Kidney (tissue), 14 donors: ENCODE measurements around the gene BMX. TPM values are rescaled to one million over a fixed set of nuclear protein-coding genes. Genes with fewer than 3 reads are reported as not detected.

Experiments used
- DNase-seq, 5 donors: peaks; one replicate each; pipeline ENCODE4 v3.0.0-alpha.2; 2013 to 2020
- FAIRE-seq: peaks from 2 replicates; lab custom pipeline; 2012; peaks lifted over from hg19 to GRCh38; lab: Jason Lieb, UNC
- H3K27ac ChIP-seq, 2 donors: one replicate each; pipeline ENCODE4 v1.7.0; 2013; ENCODE audit warnings: low read depth in 2 of 2, low read length in 2 of 2, inconsistent platforms in 1 of 2
- H3K27me3 ChIP-seq: one replicate; pipeline ENCODE4 v1.7.1; 2013; ENCODE audit warnings: low read length, inconsistent platforms; ENCODE audit not compliant: control insufficient read depth, insufficient read depth
- H3K36me3 ChIP-seq, 3 donors: one replicate each; pipeline versions ENCODE4 v1.7.0 to v1.7.1; 2013; ENCODE audit warnings: low read length in 3 of 3, control low read depth in 1 of 3, inconsistent platforms in 1 of 3; ENCODE audit not compliant: insufficient read depth in 3 of 3, control insufficient read depth in 2 of 3
- H3K4me1 ChIP-seq, 3 donors: one replicate each; pipeline versions ENCODE4 v1.7.0 to v1.7.1; 2013; ENCODE audit warnings: low read length in 3 of 3, inconsistent platforms in 1 of 3, low read depth in 1 of 3; ENCODE audit not compliant: control insufficient read depth in 2 of 3, insufficient read depth in 2 of 3
- H3K4me3 ChIP-seq, 3 donors: one replicate each; pipeline versions ENCODE4 v1.7.0 to v1.8.1; 2013; ENCODE audit warnings: low read length in 3 of 3, control low read depth in 1 of 3, inconsistent platforms in 1 of 3
- H3K9ac ChIP-seq, 3 donors: one replicate each; pipeline versions ENCODE4 v1.7.0 to v1.7.1; 2013; ENCODE audit warnings: low read length in 3 of 3, control low read depth in 1 of 3, inconsistent platforms in 1 of 3
- H3K9me3 ChIP-seq, 3 donors: one replicate each; pipeline versions ENCODE4 v1.7.0 to v1.7.1; 2013; ENCODE audit warnings: low read length in 3 of 3, control low read depth in 1 of 3, inconsistent platforms in 1 of 3; ENCODE audit not compliant: control insufficient read depth in 2 of 3, insufficient read depth in 1 of 3
- intact Hi-C: fragments of 100-400 bp; cut with DNase I; formaldehyde crosslinking; loops from one replicate; pipeline ENCODE4 v1.11.1; 2022
- polyA plus RNA-seq: library from polyadenylated mRNA; stranded (reverse); fragments of 350-450 nt; fragmentation: Illumina TruSeq; extraction: RNeasy Lipid Tissue Mini Kit (QIAGEN cat#74804); gene quantifications from one replicate; pipeline ENCODE4 v1.2.3, GENCODE V29; 2014; ENCODE audit warnings: low read depth, low replicate concordance; ENCODE audit not compliant: insufficient read depth
- total RNA-seq: library from RNA; stranded (reverse); fragmentation: NEBNext Ultra II Directional; extraction: Animal tissue kit (Norgen Biotek cat#: 25700); gene quantifications from one replicate; pipeline ENCODE4 v1.2.1, GENCODE V29; 2021
- TF ChIP-seq, protein P1 (sequence below): IDR thresholded peaks from 3 replicates; pipeline ENCODE4 v1.5.1; 2012; ENCODE audit warnings: mild to moderate bottlenecking, moderate library complexity, borderline replicate concordance; ENCODE audit not compliant: insufficient read depth; ENCODE audit errors: extremely low read depth
- donor health status: control.
- donor health status: control.
- donor health status: control.
- donor health status: control.
- donor health status: control.
- donor health status: DM: yes; HTN: yes; CAD: no.
- donor health status: Normal renal cell carcinoma (clear cell type).

The BMX gene
- total and polyA plus RNA-seq, 2 donors from 2014 or later = 1.4 TPM; not detected in 1

DNA sequence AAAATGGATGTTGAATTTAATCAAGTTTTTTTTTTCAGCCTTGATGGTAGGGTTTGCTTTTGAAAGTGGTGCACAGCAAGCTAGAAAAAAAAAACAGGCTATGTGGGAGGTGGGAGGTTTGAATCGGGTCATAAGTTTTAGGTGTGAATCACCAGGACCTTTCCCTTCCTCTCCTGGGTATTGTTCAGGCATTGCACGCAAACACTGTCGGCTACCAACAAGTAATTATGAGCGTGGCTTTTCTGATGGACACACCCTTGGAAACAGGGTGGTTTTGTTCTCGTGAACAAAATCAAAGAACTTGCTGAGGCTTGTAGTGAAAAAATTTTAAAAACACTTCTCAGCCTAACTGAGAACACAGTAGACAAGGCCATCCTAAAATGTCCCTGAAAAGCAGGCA lies 25.6 kb upstream of the BMX start:
- H3K36me3 ChIP-seq = no peaks in the 10 kb centered on the region
- no peak for DNase-seq
- intact Hi-C loops = no loop called here
- no peaks in the 10 kb centered on the region for H3K4me1 ChIP-seq
- TF ChIP-seq, protein P1, sequence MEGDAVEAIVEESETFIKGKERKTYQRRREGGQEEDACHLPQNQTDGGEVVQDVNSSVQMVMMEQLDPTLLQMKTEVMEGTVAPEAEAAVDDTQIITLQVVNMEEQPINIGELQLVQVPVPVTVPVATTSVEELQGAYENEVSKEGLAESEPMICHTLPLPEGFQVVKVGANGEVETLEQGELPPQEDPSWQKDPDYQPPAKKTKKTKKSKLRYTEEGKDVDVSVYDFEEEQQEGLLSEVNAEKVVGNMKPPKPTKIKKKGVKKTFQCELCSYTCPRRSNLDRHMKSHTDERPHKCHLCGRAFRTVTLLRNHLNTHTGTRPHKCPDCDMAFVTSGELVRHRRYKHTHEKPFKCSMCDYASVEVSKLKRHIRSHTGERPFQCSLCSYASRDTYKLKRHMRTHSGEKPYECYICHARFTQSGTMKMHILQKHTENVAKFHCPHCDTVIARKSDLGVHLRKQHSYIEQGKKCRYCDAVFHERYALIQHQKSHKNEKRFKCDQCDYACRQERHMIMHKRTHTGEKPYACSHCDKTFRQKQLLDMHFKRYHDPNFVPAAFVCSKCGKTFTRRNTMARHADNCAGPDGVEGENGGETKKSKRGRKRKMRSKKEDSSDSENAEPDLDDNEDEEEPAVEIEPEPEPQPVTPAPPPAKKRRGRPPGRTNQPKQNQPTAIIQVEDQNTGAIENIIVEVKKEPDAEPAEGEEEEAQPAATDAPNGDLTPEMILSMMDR = no peak
- H3K27ac ChIP-seq = no peak overlapping the region
- no peak overlapping the region for H3K9ac ChIP-seq
- H3K4me3 ChIP-seq = no peak overlapping the region
- peaks cover 6% of the 10 kb centered on the region for H3K27me3 ChIP-seq
- FAIRE-seq = no peak
- H3K9me3 ChIP-seq = no peaks in the 10 kb centered on the region

DNA sequence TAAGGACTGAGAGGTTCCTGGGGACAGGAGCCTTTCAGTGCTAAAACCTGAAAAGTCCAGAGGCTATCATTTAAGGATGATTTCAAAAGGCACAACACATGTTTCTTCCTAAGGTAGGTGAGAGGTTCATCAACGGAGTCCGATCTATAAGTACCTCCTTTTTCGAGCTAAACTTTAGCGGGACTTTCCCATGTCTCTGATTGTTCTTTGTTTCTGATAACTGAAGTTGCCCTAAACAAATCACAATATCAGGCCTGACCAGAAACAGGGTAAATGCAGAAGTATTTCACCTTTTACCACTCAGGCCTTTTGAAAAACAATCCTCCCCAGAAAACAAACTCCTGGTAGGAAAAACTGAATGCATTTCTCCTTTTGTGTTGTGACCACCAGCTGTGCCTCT lies 25.1 kb upstream of the BMX start:
- DNase-seq (no peak), FAIRE-seq (no peak)
- H3K36me3 ChIP-seq = no peaks in the 10 kb centered on the region
- no peaks in the 10 kb centered on the region for H3K4me1 ChIP-seq
- H3K27ac ChIP-seq = no peak overlapping the region
- peaks cover 7% of the 10 kb centered on the region for H3K27me3 ChIP-seq
- H3K9ac ChIP-seq = no peak overlapping the region
- H3K9me3 ChIP-seq = no peaks in the 10 kb centered on the region
- H3K4me3 ChIP-seq = no peak overlapping the region
- TF ChIP-seq, protein P1 = no peak
- intact Hi-C loops = no loop called here

DNA sequence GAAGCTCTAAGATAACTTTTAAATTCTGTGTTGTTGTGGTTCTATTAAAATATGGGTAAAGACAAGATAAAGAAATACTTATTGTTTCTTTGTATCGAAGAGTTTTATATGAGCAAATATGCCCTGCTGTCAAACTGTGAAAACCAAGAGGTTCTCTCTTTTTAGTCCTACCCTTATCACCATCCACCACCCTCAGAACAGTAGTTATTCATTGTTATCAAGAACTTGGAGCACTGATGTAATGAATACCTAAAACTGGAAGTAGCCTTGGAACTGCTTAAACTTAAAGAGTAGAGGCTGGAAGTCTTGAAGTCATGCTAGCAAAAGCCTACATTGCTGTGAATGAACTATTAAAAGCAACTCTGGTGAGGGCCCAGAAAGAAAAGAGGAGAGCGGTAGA lies 16.7 kb upstream of the BMX start:
- Histone ChIP-seq H3K9ac (no peak overlapping the region), H3K9me3 (no peaks in the 10 kb centered on the region), H3K4me3 (no peak overlapping the region), H3K4me1 (no peaks in the 10 kb centered on the region), H3K27me3 (peaks cover 5% of the 10 kb centered on the region), H3K36me3 (no peaks in the 10 kb centered on the region), H3K27ac (no peak overlapping the region)
- TF ChIP-seq, protein P1 = no peak
- intact Hi-C loops = no loop called here
- FAIRE-seq (no peak), DNase-seq (no peak)

DNA sequence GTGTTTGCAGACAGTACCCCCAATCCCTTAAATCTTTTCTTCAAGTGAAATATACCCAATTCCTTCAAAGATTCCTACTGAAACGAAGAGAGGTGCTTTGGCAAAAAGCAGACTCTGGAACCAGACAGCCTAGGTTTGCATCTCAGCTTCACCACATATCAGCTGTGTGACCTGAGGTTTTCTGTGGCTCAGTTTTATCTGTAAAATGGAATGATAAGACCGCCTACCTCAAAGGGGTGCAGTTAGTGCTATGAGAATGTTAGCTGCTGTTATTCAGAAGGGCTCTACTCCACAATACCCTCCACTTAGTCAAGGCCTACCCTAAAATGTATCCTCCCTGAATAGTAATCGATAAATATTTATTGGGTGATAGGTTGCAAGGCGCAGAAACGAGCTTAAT lies 8.1 kb upstream of the BMX start:
- peaks cover 0 to 2% (median 0%) of the 10 kb centered on the region in 3 donors for H3K4me1 ChIP-seq
- peak overlapping the region in 2 of 3 donors; percentile 51 to 59 for H3K4me3 ChIP-seq
- TF ChIP-seq, protein P1 = no peak
- DNase-seq (no peak), FAIRE-seq (no peak)
- no peak overlapping the region for H3K27ac ChIP-seq
- intact Hi-C loops = no loop called here
- H3K36me3 ChIP-seq = no peaks in the 10 kb centered on the region
- no peak overlapping the region for H3K9ac ChIP-seq
- peaks cover 14% of the 10 kb centered on the region for H3K27me3 ChIP-seq
- no peaks in the 10 kb centered on the region for H3K9me3 ChIP-seq
